ENCODE results near the gene SEMA4A.
A peak's percentile ranks its signal among the peaks of the same experiment; 100 is the strongest.

The SEMA4A gene

DNA sequence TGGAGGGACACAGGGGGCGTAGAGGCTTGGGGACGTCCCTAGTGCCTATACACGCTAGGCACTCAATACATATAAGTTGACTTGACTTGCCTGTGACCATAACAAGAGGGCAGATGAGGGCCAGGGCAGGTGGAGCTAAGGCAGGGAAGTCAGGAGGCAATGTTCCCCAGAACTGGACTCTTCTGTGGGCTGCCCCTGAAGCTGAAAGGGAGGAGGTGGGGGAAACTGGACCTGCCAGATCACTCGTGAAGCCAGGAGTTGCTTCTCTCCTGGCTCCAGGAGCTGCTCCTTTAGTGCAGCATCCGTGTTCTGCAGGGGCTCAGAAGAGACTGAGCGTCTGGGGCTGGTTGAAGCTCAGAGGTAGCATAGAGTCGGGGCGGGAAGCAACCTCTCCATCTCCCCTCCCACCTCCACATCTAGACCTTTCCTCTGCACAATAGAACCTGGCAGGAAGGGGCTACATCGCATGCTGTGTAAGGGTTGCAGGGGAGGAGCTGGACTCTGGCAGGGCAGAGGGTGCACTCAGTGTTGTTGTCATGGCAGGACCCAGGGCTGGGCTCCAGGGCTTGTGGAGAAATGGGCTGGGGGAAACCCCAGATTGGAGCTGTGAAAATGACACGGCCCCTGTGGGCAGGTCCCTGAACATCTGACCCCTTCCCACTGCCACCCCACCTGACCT lies 2.9 kb upstream of the SEMA4A start:
- DNase-seq = no peak
- TF ChIP-seq POLR2A (IDR thresholded peaks at IDR 0.05; ENCODE audit: low read length) = no peak
- no peak for TF ChIP-seq GATA1 (IDR thresholded peaks at IDR 0.05; ENCODE audit: low read depth, low read length)

DNA sequence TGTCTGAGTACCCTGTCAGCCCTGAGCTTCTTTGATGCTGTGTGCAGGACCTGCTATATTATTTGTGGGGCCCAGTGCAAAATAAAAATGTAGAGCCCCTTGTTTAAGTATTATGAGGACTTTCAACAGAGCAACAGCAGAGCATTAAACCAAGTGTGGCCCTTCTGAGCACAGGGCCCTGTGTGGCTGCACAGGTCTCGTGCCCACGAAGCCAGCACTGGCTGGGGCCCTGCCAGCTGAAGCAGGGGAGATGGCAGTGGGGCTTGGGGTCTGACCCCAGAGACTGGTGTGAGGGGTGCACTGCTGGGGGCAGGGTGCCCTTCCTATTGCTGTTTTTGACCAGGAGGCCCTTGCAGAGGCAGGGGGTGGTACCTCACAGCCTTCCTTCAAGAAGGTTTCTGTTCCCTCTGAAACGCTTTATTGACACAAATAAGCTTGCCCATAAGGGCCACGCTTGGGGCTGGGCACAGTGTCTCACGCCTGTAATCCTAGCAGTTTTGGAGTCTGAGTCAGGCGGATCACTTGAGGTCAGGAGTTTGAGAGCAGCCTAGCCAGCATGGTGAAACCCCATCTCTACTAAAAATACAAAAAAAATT lies 2.2 kb upstream of the SEMA4A start:
- DNase-seq = no peak
- no peak for TF ChIP-seq GATA1 (IDR thresholded peaks at IDR 0.05; ENCODE audit: low read depth, low read length)
- no peak for TF ChIP-seq POLR2A (IDR thresholded peaks at IDR 0.05; ENCODE audit: low read length)

DNA sequence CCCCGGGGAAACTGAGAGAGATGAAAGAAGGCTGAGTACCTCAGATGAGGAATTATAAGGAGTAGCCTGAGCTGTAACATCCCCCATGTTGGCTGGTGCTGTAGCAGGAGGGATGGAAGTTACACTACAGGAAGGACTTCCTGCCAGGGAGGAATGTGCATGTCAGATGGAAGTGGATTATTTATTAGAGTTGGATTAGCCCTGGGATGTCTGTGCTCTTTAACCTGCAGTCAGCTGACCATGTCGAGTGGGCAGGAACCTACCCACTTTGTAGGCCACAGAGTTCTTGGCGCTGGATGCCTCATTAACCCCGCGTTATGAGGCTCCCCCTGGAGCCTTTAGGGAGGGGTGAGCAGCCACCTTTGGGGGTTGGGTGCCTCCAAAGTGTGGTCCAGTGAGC lies 757 bp upstream of the SEMA4A start:
- no peak for TF ChIP-seq POLR2A (IDR thresholded peaks at IDR 0.05; ENCODE audit: low read length)

DNA sequence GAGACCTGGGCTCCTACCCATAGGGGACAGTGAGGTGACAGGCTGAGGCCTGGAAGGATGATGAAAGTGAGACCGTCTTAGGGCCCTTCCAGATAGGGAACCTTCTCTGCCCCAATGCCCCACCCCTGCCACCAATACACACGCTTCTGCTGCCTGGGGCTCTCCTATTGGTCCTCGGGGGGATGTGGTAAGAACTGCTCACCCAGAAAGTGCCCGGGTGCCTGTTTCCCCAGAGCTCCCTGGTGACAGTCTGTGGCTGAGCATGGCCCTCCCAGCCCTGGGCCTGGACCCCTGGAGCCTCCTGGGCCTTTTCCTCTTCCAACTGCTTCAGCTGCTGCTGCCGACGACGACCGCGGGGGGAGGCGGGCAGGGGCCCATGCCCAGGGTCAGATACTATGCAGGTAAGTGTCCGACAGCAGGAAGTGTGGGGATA lies 948 bp downstream of the SEMA4A start:
- DNase-seq = peak in 1 of 2 experiments; percentile 30
- TF ChIP-seq GATA1 (IDR thresholded peaks at IDR 0.05; ENCODE audit: low read depth, low read length) (no peak), POLR2A (IDR thresholded peaks at IDR 0.05; ENCODE audit: low read length) (no peak)

More for the DNA sequence above, 757 bp upstream of the SEMA4A start:
- no peak for DNase-seq

DNA sequence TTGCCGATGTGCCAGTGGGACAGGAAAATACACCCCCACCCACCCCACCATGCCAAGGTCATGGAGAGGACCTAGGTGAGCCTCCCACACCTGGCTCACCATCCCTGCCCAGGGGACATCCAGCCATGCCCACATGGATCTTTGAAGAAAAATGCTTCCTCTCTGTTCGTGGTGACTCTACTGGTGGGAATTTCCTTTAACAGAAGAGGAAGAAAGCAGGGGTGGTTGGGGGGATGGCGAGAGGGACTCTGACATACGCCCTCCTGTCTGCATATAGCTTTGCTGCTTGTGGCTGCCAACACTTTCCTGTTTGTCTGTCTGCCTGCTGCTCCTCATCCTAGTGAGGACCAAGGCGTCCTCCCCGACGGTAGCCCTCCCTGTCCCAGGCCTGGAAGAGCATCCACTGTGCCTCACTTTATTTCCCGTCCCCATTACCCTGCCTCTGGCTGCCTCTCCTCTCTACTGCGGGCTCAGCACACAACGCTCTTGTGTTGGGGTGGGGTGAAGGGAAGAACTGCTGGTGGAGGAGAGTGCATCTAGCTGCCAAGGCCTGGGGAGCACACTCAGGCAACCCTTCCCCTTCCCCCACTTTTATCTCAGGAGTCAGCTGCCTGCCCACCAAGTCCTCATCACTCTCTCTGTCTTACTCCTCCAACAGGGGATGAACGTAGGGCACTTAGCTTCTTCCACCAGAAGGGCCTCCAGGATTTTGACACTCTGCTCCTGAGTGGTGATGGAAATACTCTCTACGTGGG lies 2.5 kb downstream of the SEMA4A start:
- TF ChIP-seq GATA1 (IDR thresholded peaks at IDR 0.05; ENCODE audit: low read depth, low read length) = no peak
- peak; percentile 20 to 36 for DNase-seq

DNA sequence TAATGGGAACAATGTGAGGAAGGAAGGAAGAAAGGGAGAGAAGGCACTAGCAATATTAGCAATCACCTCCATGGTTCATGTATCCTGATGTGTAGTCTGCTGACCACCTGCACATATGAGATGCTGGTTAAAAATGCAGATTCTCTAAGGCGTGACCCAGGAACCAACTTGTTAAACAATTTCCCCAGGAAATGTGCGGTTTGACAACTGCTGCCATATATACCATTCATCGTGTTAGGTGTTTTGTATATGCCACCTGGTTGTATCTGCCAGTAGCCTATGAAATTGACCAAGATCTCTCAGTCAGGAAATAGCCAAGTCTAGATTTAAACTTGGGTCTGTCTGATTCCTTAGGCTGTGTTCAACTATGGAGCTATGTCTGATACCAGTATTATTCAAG lies 4.1 kb downstream of the SEMA4A start:
- TF ChIP-seq GATA1 (IDR thresholded peaks at IDR 0.05; ENCODE audit: low read depth, low read length) = no peak
- TF ChIP-seq POLR2A (IDR thresholded peaks at IDR 0.05; ENCODE audit: low read length) = no peak

DNA sequence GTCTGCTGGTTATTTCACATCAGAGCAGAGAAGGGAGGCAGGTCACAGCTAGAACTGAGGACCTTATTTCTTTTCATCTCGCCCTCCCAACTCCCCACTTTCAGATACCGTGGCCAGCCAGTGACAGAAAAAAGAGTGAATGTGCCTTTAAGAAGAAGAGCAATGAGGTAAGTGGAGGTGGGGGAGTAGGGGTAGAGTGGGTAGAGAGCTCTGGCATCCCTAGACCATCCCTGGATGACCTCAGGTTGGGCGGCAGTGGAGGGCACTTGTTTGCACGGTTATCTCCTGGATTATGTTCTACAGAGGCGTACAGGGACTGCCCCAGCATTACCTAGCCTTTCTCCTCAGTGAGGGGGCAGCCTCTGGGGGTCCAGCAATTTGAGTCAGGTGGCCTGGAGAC lies 4.6 kb downstream of the SEMA4A start:
- DNase-seq = no peak

More for the DNA sequence above, 4.1 kb downstream of the SEMA4A start:
- DNase-seq = no peak

DNA sequence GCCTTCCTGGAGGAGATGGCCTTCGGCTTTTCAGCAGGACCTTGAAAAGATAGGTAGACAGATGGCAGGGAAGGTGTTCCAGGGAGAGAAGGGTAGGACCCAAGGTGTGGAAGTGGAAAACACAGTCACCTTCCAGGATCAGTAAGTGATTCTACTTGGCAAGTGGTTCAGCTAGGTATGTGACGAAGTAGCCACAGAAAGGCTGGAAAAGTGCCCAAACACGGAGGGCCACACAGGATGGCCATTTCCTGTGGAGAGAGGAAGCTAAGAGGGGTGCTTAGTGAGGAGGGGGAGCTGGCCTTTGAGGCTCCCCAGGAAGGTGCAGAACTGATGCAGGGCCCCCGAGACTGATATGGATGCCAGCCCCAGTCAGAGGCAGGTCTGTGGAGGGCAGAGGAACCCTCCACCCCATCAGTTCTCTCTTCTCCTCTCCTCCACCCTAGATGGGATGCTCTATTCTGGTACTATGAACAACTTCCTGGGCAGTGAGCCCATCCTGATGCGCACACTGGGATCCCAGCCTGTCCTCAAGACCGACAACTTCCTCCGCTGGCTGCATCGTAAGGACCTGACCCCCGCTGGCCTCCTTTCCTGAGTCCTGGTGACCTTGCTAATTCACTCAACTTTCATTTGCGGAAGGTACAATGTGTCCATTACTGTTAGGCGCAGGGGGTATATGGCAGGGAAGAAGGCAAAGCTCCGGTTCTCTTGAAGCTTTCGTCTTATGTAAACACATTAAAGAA lies 6.8 kb downstream of the SEMA4A start:
- DNase-seq = no peak
- no peak for TF ChIP-seq GATA1 (IDR thresholded peaks at IDR 0.05; ENCODE audit: low read depth, low read length)
- TF ChIP-seq POLR2A (IDR thresholded peaks at IDR 0.05; ENCODE audit: low read length) = no peak

More for the DNA sequence above, 4.6 kb downstream of the SEMA4A start:
- TF ChIP-seq GATA1 (IDR thresholded peaks at IDR 0.05; ENCODE audit: low read depth, low read length) = no peak
- no peak for TF ChIP-seq POLR2A (IDR thresholded peaks at IDR 0.05; ENCODE audit: low read length)

DNA sequence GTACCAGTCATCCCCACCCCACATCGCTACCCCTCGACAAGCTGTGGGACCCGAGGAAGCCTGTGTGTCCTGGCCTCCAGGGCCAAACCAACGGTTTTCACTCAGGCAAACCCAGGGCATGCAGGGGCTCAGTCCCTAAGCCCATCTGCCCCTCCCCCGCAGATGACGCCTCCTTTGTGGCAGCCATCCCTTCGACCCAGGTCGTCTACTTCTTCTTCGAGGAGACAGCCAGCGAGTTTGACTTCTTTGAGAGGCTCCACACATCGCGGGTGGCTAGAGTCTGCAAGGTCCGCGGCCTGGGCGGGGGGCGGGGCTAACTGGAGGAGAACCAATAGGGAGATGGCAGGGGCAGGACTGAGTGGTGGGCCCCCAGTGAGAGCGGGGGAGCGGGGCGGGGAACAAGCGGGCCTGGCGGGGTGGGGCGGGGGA lies 7.4 kb downstream of the SEMA4A start:
- DNase-seq = peak; percentile 81
- no peak for TF ChIP-seq GATA1 (IDR thresholded peaks at IDR 0.05; ENCODE audit: low read depth, low read length)
- no peak for TF ChIP-seq POLR2A (IDR thresholded peaks at IDR 0.05; ENCODE audit: low read length)

DNA sequence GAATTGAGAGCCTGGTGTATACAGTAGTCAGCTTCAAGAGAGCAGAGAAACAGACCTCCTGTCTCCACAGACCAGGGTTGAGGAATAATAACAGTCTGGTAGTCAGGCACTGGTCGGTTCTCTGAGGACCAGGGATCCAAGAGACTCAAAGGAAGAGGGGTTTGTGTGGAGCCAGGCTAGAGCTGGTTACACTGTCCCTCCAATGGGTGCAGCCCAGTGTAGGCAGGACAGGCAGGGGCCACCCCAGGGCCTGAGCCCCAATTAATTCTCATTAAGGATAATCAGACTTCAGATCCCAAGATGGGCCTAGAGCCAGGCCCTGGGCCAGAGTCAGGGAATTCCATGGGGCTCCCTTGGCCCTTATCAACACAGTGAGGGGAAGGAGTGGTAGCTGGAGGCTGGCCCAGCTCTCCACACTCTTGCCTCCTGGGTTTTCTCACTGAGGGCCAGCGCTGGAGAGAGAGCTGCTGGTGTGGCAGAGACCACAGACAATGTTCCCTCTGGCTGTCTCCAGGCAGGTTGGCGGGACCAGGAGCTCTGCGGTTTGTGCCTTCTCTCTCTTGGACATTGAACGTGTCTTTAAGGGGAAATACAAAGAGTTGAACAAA lies 9.1 kb downstream of the SEMA4A start:
- no peak for DNase-seq
- TF ChIP-seq GATA1 (IDR thresholded peaks at IDR 0.05; ENCODE audit: low read depth, low read length) (no peak), POLR2A (IDR thresholded peaks at IDR 0.05; ENCODE audit: low read length) (no peak)

DNA sequence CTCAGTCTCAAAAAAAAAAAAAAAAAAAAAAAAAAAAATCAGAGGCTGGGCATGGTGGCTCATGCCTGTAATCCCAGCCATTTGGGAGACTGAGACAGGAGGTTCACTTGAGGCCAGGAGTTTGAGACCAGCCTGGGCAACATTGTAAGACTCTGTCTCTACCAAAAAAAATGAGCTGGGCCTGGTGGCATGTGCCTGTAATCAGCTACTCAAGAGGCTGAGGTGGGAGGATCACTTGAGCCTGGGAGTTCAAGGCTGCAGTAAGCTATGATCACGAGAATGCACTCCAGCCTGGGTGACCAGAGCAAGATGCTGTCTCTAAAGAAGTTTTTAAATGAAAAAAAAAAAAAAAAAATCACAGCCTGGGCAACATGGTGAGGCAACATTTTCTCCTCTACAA lies 10.3 kb downstream of the SEMA4A start:
- TF ChIP-seq GATA1 (IDR thresholded peaks at IDR 0.05; ENCODE audit: low read depth, low read length) = no peak
- TF ChIP-seq POLR2A (IDR thresholded peaks at IDR 0.05; ENCODE audit: low read length) = no peak
- DNase-seq = no peak

DNA sequence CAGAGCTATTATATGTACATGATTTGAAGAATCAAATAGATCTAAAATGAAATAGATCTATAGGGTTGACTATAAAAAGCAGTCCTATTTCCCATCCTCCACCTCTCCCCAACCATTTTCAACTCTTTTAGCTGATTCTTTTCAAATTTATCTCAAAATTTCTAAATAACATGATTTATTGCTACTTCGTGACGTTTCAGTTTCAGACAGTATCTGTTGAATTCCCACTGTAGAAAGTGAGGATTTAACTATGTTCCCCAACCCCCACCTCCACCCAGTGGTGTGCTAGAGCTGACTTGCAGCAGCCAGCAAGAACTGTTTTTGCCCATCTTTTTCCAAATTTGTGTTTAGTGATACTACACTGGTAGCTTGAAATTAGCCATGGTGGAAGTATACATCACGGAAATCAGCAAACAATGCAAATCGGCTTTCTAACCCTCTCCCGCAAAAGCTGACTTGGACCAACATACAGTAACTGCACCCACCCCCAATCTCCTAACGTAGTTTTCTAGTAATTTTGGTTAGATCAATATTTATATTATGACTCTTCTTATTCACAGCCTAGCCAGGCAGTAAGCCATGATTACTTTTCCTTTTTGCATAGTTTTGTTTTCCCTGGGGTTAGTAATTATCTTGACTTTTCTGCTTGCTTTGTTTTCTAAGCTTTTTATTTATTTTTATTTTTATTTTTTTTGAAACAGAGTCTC lies 10.9 kb downstream of the SEMA4A start:
- TF ChIP-seq GATA1 (IDR thresholded peaks at IDR 0.05; ENCODE audit: low read depth, low read length) = no peak
- TF ChIP-seq POLR2A (IDR thresholded peaks at IDR 0.05; ENCODE audit: low read length) = no peak
- no peak for DNase-seq

DNA sequence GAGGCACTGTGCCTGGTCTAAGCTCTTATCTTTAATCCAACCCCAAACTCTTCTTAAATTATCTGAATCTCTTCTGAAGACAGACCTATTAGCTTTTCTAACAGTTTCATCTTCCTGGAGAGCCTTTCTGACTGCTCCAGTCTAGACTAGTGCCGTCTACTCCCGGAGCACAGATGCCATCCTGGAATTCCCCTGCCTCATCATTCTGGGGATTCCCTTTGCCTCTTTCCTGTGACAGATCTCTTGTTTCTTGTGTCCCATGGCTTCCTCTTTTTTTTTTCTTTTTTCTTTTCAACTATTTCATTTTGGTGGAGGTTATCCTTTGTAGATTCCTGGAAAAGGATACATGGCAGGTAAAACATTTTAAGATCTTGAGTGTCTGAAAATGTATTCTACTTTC lies 11.7 kb downstream of the SEMA4A start:
- TF ChIP-seq GATA1 (IDR thresholded peaks at IDR 0.05; ENCODE audit: low read depth, low read length) = no peak
- DNase-seq = no peak

Data from erythroblast (primary cell).